HUES64 (cell line): Measurements from ENCODE around the gene SPIRE1.
"Not testable (repeated sequence)": the region's sequence is repeated elsewhere in the genome, so short reads cannot be mapped to it uniquely, and the experiment has no call there.

Experiments used
- H3K27ac ChIP-seq: 2 replicates; pipeline ENCODE4 v1.7.0; 2013; ENCODE audit warnings: low read depth, low read length, inconsistent platforms
- H3K27me3 ChIP-seq: 2 replicates; pipeline ENCODE4 v1.6.1; 2013; ENCODE audit warnings: mild to moderate bottlenecking, low read length; ENCODE audit not compliant: insufficient read depth
- H3K36me3 ChIP-seq: 2 replicates; pipeline ENCODE4 v1.6.1; 2013; ENCODE audit warnings: mild to moderate bottlenecking, low read length; ENCODE audit not compliant: insufficient read depth
- H3K4me1 ChIP-seq: 2 replicates; pipeline ENCODE4 v1.6.1; 2013; ENCODE audit warnings: mild to moderate bottlenecking, low read length, moderate library complexity; ENCODE audit not compliant: insufficient read depth
- H3K4me3 ChIP-seq: 2 replicates; pipeline ENCODE4 v1.5.1; 2013; ENCODE audit warnings: mild to moderate bottlenecking, low read length, moderate library complexity
- H3K9ac ChIP-seq: 2 replicates; pipeline ENCODE4 v1.6.1; 2013; ENCODE audit warnings: mild to moderate bottlenecking, low read depth, low read length
- H3K9me3 ChIP-seq: 2 replicates; pipeline ENCODE4 v1.6.1; 2013; ENCODE audit warnings: low read depth, low read length; ENCODE audit not compliant: insufficient read depth
- WGBS: fragments of 150-250, 120-280 bp; methylation state at CpG from one replicate; pipeline ENCODE4 v1.1.7; 2013; ENCODE audit warnings: missing lambda C conversion rate; 5-methylcytosine and 5-hydroxymethylcytosine counted together

SPIRE1 gene

DNA sequence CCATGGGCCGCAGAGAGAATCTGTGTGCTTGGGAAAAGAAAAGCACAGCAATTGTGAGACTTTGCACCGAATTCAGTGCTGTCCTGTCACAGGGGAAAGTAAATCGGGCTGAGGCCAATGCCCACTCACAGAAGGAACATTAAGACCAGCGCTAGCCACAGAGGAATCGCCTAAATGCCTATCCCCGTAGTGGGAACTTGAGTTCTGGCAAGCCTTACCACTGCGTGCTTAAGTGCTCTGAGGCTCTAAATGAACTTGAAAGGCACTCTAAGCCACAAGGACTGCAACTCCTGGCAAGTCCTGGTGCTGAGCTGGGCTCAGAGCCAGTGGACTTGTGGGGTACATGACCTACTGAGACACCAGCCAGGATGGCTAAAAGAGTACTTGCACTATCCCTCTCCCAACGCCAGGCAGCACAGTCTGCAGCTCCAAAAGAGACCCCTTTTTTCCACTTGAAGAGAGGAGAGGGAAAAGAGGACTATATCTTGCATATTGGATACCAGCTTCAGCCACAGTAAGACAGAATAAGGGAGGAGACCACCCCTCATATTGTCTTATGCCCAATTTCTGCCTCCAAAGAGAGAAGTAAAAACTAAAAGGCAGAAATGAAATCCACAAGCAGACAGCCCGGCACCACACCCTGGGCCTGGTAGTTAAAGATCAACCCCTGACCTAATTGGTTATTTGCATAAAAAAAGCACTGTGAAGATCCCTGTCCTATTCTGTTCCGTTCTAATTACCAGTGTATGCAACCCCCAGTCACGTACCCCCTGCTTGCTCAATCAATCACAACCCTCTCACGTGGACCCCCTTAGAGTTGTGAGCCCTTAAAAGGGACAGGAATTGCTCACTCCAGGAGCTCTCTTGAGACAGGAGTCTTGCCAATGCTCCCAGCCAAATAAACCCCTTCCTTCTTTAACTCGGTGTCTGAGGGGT lies 105.7 kb downstream of the SPIRE1 start:
- H3K9me3 ChIP-seq = peaks cover 20% of the 10 kb centered on the region
- H3K4me1 ChIP-seq, H3K9ac ChIP-seq, H3K27me3 ChIP-seq, H3K4me3 ChIP-seq, H3K36me3 ChIP-seq: not testable (repeated sequence)
- WGBS = 82% methylated on average over 13 of the region's 13 CpGs
- H3K27ac ChIP-seq = peak overlapping the region; percentile 52; the same call in 1 of the 2 replicates

DNA sequence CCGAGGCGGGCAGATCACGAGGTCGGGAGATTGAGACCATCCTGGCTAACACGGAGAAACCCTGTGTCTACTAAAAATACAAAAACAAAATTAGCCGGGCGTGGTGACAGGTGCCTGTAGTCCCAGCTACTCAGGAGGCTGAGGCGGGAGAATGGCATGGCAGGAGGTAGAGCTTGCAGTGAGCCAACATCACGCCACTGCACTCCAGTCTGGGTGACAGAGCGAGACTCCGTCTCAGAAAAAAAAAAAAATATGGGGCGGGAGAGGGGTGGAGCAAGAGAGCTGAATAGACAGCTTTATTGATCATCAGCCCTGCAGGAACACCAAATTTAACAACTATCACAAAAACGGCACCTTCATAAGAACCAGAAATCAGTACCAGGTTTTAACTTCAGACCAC lies 106.4 kb downstream of the SPIRE1 start:
- H3K27ac ChIP-seq, H3K36me3 ChIP-seq, H3K27me3 ChIP-seq, H3K4me3 ChIP-seq, H3K9ac ChIP-seq, H3K4me1 ChIP-seq: not testable (repeated sequence)
- 94% methylated on average over 13 of the region's 13 CpGs for WGBS
- peaks cover 18% of the 10 kb centered on the region for H3K9me3 ChIP-seq

DNA sequence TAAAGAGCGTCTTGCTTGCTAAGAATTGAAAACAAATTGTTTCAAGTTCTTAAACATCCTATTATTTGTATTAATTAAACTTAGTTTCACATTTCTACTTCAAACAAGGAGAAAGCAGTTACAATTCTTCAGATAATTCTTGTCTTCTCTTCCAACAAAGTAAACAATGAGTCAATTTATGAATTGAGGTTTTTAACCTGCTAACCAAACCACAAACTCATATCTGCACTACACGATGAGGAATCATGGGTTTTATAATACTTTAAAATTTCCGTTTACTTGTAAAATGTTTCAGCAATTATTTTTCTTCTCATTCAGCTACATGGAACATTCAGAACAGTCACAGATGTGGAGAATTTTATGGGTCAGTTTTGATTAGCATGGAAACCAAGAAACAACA lies 114.2 kb downstream of the SPIRE1 start:
- peaks cover 5% of the 10 kb centered on the region; the same call in 1 of the 2 replicates for H3K9me3 ChIP-seq
- no peaks in the 10 kb centered on the region for H3K4me1 ChIP-seq
- no peak overlapping the region for H3K9ac ChIP-seq
- H3K4me3 ChIP-seq = no peak overlapping the region
- H3K27ac ChIP-seq = no peak overlapping the region
- no peaks in the 10 kb centered on the region for H3K27me3 ChIP-seq
- H3K36me3 ChIP-seq = no peaks in the 10 kb centered on the region
- 71% methylated on average over 1 of the region's 3 CpGs for WGBS

DNA sequence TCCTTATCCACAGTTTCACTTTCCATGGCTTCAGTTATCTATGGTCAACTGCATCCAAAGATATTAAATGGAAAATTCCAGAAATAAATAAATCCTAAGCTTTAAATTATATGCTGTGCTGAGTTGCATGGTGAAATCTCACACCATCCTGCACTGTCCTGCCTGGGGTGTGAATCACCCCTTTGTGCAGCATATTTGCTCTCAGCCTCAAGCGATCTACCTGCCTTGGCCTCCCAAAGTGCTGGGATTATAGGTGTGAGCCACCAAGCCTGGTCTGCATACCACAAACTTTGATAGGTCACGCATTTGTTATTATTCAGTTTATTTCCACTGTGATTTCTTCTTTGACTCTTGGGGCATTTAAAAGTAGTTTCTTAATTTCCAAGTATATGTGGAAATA lies 117.2 kb downstream of the SPIRE1 start:
- Histone ChIP-seq H3K36me3 (no peaks in the 10 kb centered on the region), H3K27me3 (no peaks in the 10 kb centered on the region), H3K4me1 (no peaks in the 10 kb centered on the region), H3K9ac (no peak overlapping the region), H3K4me3 (no peak overlapping the region), H3K27ac (no peak overlapping the region), H3K9me3 (peaks cover 5% of the 10 kb centered on the region; the same call in 1 of the 2 replicates)
- 93% methylated on average over 2 of the region's 2 CpGs for WGBS

DNA sequence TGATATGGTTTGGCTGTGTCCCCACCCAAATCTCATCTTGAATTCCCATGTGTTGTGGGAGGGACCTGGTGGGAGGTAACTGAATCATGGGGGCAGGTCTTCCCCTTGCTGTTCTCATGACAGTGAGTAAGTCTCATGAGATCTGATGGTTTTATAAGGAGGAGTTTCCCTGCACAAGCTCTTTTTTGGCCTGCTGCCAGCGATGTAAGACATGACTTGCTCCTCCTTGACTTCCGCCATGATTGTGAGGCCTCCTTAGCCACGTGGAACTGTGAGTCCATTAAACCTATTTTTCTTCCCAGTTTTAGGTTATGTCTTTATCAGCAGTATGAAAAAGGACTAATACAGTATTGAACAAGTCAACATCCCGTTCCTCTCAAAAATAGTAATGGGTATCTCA lies 118.7 kb downstream of the SPIRE1 start:
- not testable (repeated sequence) for H3K4me1 ChIP-seq, H3K27me3 ChIP-seq, H3K9me3 ChIP-seq, H3K36me3 ChIP-seq, H3K4me3 ChIP-seq, H3K9ac ChIP-seq, H3K27ac ChIP-seq
- 95% methylated on average over 4 of the region's 4 CpGs for WGBS

DNA sequence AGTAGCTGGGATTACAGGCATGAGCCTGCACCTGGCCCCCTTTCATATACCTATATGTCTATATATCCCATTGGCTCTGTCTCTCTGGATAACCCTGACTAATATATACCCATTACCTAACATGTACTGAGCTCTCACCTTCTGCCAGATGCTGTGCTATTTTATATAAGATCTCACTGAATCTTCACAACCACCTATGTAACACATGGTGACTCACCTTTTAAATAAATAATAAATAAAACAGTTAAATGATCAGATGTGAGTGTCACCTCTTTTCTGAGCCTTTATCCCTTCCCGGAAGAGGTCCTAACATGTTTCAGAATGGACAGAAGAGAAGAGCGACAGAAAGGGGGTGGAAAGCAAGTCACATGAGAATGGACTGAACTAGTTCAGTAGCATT lies 123.1 kb downstream of the SPIRE1 start:
- no peaks in the 10 kb centered on the region for H3K36me3 ChIP-seq
- peaks cover 4% of the 10 kb centered on the region; the same call in 1 of the 2 replicates for H3K4me1 ChIP-seq
- no peak overlapping the region for H3K9ac ChIP-seq
- H3K27me3 ChIP-seq = no peaks in the 10 kb centered on the region
- no peaks in the 10 kb centered on the region for H3K9me3 ChIP-seq
- H3K27ac ChIP-seq = no peak overlapping the region
- H3K4me3 ChIP-seq = no peak overlapping the region
- 98% methylated on average over 2 of the region's 2 CpGs for WGBS

DNA sequence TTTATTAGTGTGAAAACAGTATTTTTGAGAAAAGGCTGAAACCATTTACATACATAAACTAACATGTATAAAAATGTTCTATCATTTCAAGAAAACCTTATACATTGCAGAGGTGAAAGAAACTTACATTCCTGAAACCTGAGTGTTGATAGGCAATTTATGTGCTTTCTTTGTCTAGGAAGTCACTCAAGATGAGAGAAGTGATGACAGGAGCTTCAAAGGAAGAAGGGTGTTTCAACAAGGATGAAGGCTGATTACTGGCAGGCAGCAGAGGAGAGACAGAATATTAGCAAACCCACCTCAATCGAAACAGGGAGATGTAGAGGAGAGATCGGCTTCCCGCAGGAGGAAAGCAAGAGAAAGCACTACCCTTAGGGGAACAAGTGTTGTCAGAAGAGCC lies 125.2 kb downstream of the SPIRE1 start:
- Histone ChIP-seq H3K36me3 (no peaks in the 10 kb centered on the region), H3K27me3 (no peaks in the 10 kb centered on the region), H3K27ac (no peak overlapping the region), H3K9ac (no peak overlapping the region), H3K4me3 (no peak overlapping the region), H3K4me1 (peaks cover 4% of the 10 kb centered on the region; the same call in 1 of the 2 replicates), H3K9me3 (no peaks in the 10 kb centered on the region)
- 96% methylated on average over 3 of the region's 3 CpGs for WGBS

DNA sequence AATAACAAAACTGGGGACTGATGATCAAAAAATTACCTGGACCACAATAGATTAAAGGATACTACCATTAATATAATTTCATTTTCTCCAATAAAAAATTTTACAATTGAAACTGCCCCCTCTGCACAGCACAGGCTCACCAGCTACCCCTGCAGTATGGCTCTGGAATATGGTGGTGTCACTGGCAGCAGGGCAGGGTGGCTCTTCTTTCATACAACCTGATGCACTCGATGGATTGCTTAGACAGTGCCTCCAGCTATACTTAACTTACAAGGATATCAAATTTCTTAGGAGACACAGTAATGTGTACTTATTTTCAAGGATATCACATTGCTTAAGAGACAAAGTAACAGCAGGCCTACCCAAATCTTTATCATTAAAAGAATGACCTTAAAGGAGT lies 126.2 kb downstream of the SPIRE1 start:
- 80% methylated on average over 1 of the region's 1 CpG for WGBS
- H3K36me3 ChIP-seq = no peaks in the 10 kb centered on the region

DNA sequence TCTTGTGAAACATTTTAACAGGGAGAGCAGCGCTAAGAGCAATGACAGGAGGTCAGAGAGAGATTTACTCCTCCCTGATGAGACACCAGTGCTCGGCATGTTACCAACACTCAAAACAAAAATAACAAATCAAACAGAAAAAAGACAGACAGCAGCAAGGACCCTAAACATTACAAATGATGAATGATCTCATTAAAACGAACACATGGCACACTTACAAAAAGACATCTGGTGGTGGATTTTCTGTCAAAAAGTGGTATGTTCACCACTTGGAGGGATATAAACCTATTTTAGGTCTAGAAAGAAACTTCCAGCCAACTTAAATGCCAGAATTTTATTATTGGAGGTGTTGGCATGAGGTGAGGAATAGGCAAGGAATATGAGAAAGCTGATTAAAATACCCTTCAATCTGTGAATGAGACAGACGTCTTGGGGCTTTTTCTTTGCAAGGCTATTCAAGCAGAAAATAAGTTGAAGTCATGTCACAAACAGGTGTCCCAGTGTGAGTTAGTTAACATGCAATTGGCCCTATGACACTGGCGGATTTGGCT lies 137.4 kb downstream of the SPIRE1 start:
- no peak overlapping the region for H3K9ac ChIP-seq
- H3K27ac ChIP-seq = no peak overlapping the region
- no peaks in the 10 kb centered on the region for H3K27me3 ChIP-seq
- H3K36me3 ChIP-seq = no peaks in the 10 kb centered on the region
- no peaks in the 10 kb centered on the region for H3K9me3 ChIP-seq
- no peaks in the 10 kb centered on the region; the same call in none of the 2 replicates for H3K4me1 ChIP-seq
- 89% methylated on average over 5 of the region's 5 CpGs for WGBS
- no peak overlapping the region for H3K4me3 ChIP-seq

More for the DNA sequence above, 126.2 kb downstream of the SPIRE1 start:
- Histone ChIP-seq H3K4me1 (peaks cover 4% of the 10 kb centered on the region; the same call in 1 of the 2 replicates), H3K27me3 (no peaks in the 10 kb centered on the region), H3K27ac (no peak overlapping the region), H3K9ac (no peak overlapping the region), H3K9me3 (no peaks in the 10 kb centered on the region), H3K4me3 (no peak overlapping the region)

DNA sequence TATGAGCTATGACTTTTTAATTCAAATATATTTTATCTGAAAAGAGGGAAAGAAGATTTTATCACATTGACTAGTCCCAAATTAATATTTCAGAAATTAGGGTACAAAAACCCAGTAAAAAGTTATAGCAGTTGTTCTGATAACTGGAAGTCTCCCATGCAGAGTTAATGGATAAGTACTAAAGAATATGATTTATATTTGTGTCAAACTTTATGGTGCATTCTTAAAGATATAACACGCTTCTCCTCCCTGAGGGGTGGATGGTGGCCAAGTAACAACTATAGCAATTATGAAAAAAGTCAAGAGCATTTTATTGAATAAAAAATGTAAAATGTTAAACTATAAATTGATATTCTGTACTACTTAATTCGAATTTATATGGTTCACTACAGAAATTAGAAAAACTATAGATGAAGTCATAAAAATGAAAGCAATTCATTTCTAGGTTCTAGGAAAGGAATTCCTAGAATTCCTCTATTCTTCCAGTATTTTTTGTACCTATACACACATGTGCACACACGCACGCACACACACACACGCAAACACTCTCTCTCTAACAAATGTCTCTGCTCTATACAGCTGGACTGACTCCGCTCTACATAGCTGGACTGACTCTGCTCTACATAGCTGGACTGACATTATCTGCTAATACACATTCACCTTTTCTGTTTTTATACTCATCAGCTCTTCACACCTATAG lies 138.9 kb downstream of the SPIRE1 start:
- Histone ChIP-seq H3K9me3 (no peaks in the 10 kb centered on the region), H3K4me3 (no peak overlapping the region), H3K27me3 (no peaks in the 10 kb centered on the region), H3K27ac (no peak overlapping the region), H3K36me3 (no peaks in the 10 kb centered on the region), H3K9ac (no peak overlapping the region), H3K4me1 (no peaks in the 10 kb centered on the region; the same call in none of the 2 replicates)
- 96% methylated on average over 4 of the region's 6 CpGs for WGBS

DNA sequence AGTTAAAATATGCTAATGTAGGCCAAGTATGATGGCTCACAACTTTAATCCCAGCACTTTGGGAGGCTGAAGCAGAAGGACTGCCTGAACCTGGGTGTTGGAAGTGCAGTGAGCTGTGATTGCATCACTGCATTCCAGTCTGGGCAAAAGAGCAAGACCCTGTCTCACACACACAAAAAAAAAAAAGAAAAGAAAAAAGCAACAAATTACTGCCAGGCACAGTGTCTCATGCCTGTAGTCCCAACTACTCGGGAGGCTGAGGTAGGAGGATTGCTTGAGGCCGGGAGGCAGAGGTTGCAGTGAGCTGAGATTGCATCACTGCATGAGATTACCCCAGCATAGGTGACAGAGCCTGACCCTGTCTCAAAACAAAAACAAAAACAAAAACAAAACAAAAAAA lies 139.6 kb downstream of the SPIRE1 start:
- H3K4me3 ChIP-seq = no peak overlapping the region
- WGBS = 88% methylated on average over 2 of the region's 2 CpGs
- H3K27ac ChIP-seq = no peak overlapping the region
- H3K36me3 ChIP-seq = no peaks in the 10 kb centered on the region
- no peaks in the 10 kb centered on the region for H3K9me3 ChIP-seq
- no peaks in the 10 kb centered on the region for H3K27me3 ChIP-seq
- H3K4me1 ChIP-seq = no peaks in the 10 kb centered on the region; the same call in none of the 2 replicates
- no peak overlapping the region for H3K9ac ChIP-seq
